GM21528 (cell line): ENCODE measurements around the gene KCNK4.

Source experiments
- ATAC-seq: cut with Tn5 transposase; IDR thresholded peaks from one replicate; pipeline ENCODE4 v1.9.1; 2021; ENCODE audit warnings: mild to moderate bottlenecking, moderate library complexity; ENCODE audit not compliant: unreplicated experiment, low FRiP score

The KCNK4 gene

DNA sequence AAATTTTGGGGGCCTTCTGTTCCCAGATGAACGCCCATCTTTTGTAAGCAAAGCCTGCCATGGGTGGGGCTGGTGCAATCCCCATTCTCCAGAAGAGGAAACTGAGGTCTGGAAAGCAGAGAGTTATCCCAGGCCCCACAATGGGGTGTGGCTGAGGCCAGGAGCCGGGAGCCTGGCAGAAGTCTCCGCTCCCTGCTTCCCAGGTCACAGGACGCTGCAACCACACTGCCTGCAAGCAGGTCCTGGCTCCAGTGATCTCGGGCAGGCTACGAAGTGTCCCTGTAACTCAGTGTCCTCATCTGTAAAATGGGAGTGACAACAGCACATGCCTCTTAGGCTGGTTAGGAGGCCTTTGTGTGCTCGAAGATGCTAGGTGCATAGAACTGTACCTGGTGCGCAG, 38.1 kb upstream of the KCNK4 start:
- no peak for ATAC-seq

DNA sequence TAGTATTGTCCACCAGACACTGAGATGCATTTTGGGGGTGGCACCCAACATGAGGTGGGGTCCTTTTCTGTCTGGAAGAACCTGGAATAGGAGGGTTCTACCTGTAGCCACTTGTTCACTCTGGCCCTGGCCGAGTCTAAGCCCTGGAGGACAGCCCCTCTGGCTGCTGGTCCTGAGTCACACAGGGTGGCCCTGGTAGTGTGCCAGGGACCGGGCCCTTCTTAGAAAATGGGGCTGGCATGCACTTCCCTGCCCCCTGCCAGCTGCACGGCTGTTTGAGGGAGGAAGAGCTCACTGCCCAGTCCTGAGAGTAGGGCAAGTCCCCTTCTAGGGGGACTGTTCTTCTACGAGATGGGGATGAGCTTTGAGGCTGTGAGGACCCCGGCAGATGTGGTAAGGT, 37.6 kb upstream of the KCNK4 start:
- ATAC-seq: no peak

DNA sequence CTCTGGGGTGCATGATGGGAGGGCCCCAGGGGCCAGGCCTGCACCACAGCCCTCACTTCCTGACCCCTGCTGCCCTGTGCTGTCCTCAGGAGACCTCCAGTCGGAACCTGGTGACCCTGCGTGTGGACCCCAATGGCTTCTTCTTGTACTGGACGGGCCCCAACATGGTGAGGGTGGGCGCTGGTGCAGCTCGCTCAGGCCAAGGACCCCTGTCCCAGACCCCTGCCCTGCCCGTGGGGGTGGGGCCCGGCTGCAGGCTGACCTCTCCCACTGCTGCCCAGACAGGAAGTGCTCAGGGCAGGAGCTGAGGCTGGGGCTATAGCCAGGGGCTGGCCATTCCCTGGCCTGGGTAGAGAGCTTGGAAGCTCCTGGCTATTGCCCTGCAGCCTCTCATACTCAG, 36.8 kb upstream of the KCNK4 start:
- no peak for ATAC-seq

DNA sequence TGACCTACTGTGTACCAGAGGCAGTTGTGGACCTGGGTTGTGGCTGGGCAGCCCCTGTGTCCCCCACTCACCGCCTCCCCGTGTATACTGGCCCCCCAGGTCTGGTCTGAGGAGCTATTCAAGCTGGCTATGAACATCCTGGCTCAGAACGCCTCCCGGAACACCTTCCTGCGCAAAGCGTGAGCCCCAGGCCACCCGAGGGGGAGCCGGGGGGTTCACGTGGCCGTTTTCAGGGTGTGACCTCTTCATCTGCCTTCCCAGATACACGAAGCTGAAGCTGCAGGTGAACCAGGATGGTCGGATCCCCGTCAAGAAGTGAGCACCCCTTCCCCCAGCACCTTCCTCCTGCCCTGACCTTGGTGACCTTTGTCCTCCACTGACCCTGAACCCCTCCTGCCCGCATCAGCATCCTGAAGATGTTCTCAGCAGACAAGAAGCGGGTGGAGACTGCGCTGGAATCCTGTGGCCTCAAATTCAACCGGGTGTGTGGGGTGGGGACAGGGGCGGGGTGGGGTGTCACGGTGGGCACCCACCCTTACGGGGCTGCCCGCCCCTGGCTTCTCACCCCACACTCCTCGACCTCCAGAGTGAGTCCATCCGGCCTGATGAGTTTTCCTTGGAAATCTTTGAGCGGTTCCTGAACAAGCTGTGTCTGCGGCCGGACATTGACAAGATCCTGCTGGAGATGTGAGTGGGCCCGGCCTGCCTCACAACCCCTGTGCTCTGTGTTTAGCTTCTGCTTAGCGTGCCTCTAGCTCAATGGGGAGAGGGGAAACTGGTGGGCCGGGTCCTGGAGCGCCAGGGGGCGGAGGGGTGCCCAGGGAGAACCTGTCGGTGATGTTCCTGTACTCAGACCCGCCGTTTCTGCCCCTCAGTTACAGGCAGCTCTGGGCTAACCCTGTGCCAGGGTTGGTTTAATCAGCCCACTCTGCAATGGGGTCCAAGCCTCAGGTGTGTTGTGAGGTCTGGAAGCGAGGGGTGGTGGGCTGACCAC, 35.7 kb upstream of the KCNK4 start:
- ATAC-seq: no peak

DNA sequence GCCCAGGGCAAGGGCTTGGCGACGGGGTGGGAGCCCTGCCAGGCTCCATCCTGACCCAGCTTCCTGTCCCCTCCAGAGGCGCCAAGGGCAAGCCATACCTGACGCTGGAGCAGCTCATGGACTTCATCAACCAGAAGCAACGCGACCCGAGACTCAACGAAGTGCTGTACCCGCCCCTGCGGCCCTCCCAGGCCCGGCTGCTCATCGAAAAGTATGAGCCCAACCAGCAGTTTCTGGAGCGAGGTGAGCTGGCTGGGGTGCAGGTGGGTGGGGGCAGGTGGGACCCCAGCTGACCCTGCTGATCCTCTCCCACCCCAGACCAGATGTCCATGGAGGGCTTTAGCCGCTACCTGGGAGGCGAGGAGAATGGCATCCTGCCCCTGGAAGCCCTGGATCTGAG, 34.8 kb upstream of the KCNK4 start:
- no peak for ATAC-seq

DNA sequence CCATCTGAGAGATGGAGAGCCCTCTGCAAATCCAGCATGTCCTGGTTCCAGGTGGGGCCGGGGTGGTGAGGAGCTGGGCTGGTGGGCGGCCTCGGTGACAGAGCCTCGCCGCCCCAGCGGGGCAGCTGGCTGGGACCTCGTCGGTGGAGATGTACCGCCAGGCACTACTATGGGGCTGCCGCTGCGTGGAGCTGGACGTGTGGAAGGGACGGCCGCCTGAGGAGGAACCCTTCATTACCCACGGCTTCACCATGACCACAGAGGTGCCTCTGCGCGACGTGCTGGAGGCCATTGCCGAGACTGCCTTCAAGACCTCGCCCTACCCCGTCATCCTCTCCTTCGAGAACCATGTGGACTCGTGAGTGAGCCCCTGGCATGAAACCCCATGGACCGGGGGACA, 32.7 kb upstream of the KCNK4 start:
- ATAC-seq: no peak

DNA sequence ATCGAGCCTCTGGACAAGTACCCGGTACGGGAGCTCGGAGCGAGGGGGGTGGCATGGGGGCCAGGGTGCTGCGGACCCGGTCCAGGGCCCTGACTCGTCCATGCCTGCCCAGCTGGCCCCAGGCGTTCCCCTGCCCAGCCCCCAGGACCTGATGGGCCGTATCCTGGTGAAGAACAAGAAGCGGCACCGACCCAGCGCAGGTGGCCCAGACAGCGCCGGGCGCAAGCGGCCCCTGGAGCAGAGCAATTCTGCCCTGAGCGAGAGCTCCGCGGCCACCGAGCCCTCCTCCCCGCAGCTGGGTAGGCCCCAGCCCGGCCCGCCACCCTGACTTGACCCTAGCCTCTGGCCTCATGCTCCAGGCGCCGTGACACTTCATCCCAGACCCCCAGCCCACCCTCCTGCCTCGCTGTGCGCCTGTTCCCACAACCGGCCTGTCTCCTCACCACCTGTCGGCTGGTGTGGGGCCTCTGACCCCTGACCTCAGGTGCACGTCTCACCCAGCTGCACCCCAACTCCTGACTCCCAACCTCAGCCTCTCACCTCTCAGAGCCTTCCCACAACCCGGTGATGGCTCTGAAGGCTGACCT, 32.1 kb upstream of the KCNK4 start:
- no peak for ATAC-seq

DNA sequence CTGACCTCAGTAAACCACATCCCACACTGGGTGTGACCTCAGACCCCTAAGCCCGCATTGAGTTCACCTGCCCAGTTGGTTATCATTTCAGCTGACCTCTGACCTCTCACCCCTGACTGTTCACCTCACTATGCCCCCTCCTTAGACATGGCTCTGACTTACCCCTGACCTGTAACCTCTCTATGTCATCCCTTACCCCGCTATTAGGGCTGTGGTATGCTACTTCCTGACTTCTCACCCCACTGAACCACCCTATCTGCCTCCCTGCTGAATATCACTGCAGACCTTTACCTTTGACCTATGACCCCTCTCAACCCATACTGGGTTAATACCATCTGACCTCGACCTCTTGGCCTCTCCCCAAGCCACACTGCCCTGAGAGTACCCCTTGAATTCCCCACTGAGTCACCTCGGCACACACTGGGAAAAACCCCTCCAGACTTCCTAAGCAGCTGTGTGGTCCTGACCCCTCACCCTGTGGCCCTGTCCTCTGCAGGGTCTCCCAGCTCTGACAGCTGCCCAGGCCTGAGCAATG, 31.5 kb upstream of the KCNK4 start:
- no peak for ATAC-seq

DNA sequence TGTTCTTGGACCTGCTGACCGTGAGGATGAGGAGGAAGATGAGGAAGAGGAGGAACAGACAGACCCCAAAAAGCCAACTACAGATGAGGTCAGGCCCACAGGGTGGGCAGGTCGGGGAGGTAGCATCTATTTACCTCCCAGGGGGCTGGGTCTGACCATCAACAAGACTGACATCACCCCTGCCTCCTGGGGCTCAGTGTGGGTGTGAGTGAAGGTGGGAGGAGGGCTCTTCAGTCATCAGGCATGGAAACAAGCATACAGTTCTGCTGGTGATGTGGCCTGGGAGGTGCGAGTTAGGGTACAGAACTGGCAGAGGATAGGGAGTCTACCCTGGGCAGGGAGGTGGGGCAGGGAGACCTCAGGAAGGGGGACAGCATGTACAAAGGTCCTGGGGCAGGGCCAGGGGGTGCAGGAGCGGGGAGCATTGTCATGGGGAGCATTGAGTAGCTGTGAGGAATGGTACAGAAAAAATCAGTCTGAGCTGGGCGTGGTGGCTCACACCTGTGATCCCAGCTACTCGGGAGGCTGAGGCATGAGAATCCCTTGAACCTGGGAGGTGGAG, 30.9 kb upstream of the KCNK4 start:
- ATAC-seq: no peak

DNA sequence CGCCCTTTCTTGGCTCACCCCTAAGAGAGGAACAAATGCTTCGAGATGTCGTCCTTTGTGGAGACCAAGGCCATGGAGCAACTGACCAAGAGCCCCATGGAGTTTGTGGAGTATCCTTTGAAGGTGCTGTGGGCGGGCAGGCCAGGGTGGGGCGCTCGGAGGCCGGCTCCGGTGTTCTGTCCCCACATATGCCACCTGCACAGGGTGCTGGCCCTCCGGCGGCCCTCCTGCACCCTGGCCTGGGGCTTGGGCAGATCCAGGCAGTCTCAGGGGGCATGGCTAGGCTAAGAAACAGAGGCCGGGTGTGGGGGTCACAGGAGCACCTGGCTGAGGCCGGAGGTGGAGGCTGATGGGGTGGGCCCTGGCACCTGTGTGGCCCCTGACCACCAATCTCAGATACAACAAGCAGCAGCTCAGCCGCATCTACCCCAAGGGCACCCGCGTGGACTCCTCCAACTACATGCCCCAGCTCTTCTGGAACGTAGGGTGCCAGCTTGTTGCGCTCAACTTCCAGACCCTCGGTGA, 29.5 kb upstream of the KCNK4 start:
- ATAC-seq: no peak

DNA sequence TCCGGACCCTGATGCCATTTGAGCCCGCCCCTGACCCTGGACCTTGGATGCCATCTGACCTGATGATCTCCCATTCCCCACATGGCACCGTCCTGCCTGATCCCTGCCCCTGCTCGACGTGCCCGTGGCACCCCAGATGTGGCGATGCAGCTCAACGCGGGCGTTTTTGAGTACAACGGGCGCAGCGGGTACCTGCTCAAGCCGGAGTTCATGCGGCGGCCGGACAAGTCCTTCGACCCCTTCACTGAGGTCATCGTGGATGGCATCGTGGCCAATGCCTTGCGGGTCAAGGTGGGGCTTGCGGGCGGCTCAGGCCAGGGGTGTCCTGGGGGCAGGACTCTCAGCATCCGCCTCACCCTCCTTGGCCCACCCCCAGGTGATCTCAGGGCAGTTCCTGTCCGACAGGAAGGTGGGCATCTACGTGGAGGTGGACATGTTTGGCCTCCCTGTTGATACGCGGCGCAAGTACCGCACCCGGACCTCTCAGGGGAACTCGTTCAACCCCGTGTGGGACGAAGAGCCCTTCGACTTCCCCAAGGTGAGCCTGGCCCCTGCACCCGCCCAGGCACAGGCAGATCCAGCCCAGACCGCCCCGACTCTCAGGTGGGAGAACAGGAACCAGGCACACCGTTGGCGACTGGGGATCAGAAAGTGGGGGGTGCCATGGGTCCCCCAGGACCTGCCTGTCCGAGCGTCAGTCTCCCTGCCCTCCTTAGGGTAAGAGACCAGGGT, 28.7 kb upstream of the KCNK4 start:
- no peak for ATAC-seq

DNA sequence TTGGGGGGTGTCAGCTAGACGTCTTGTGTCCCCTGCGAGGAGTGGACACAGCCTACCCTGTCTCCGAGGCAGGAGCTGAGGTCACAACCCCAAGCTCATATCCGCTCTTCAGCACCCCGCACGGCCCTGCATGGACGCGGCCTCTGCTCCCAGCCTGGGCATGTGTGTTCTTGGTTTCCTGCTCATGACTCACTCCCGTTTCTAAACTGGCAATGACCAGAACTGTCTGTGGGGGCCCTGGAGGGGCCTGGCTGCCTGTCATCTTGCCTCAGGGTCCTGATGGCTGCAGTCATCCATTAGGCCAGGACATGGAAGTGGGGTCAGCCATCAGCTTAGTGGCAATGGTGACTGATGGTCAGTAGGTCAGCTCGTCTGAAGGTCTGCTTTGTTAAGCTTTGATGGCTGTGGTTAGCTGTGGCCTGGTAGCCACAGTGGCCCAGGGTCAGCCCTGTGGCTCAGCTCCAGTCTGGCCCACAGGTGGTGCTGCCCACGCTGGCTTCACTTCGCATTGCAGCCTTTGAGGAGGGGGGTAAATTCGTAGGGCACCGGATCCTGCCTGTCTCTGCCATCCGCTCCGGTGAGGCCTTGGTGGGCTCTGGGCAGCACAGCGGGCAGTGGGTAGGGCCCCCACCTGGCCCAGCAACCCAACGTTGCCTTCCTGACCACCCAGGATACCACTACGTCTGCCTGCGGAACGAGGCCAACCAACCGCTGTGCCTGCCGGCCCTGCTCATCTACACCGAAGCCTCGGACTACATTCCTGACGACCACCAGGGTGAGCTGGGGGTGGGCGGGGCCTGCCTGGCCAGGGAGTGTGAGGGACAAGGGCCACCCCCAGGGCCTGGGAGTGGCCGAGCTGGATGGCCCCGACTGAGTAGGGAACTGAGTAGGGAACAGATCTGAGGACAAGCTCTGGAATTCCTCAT, 27.8 kb upstream of the KCNK4 start:
- no peak for ATAC-seq

DNA sequence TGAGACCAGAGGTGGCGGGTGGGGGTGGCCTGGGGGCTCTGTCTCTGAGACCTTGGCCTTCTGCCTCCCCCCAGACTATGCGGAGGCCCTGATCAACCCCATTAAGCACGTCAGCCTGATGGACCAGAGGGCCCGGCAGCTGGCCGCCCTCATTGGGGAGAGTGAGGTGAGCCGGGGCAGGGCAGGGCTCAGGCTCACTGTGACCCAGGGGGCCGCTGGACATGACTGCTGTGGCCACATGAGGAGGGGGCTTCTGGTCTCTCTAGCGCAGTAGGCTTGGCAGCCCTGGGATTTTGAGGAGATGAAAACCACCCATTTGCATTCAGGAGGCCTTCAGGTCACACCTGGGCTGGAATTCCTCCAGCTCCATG, 27.2 kb upstream of the KCNK4 start:
- ATAC-seq: no peak

DNA sequence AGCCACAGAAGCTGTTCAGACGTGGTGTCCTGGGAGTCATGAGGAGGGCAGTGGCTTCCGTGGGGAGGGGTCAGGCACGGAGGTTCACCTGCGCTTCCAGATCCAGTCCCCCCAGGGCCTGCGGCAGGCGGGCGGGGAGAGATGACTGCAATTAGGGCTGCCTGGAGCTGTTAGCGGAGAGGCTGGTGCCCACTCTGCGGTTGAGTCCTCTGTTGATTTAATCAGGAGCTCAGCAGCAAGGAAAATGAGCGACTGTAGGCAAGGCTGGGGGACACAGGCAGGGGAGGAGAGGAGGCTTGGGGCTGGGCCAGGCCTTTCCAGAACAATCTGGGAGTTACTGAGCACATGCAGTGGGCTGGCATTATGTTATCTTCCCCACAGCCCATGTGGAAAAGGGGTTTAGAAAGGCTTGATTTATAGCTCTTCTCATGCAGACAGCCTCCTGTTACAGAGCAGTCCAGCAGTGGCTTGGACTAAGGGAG, 26.7 kb upstream of the KCNK4 start:
- ATAC-seq: no peak

DNA sequence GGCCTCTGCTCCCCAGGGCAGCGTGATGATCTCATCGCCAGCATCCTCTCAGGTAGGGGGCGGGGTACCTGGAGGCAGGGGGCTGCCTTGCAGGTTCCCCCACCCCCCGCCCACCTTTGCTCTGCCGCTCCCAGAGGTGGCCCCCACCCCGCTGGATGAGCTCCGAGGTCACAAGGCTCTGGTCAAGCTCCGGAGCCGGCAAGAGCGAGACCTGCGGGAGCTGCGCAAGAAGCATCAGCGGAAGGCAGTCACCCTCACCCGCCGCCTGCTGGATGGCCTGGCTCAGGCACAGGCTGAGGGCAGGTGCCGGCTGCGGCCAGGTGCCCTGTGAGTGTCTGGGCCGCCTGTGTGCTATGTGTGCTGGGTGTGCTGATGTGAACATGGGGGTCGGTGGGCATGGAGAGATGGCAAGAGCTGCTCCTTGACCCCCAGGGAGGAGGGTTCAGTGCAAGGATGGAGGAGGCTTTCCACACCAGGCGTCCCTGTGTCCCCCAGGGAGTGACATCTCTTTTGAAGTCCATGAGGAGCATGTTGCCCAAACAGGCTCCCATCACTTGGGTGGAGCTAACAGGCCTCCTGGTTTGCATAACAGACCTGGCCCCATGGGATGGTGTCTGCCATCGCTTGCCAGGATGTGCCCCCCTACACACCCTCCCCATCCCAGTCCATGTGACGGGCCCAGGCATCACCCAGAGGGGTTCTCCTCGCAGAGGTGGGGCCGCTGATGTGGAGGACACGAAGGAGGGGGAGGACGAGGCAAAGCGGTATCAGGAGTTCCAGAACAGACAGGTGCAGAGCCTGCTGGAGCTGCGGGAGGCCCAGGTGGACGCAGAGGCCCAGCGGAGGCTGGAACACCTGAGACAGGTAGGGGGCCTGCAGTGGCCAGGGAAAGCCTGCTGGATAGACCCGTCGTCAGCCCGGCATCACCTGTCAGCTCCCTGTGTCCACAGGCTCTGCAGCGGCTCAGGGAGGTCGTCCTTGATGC, 25.6 kb upstream of the KCNK4 start:
- no peak for ATAC-seq

DNA sequence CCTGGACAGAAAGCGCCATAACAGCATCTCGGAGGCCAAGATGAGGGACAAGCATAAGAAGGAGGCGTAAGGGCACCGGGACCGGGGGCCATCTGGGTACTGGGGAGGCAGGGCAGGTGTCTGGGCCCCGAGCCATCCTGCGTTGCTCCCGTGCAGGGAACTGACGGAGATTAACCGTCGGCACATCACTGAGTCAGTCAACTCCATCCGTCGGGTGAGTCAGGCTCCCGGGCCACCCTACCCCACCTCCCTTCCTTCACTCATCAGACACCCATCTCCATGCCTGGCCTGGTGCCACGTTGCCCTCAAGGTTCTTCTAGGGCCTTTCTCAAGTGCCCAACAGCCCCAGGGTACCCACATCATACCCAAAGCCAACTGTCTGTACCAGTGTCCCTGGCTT, 24.8 kb upstream of the KCNK4 start:
- no peak for ATAC-seq

DNA sequence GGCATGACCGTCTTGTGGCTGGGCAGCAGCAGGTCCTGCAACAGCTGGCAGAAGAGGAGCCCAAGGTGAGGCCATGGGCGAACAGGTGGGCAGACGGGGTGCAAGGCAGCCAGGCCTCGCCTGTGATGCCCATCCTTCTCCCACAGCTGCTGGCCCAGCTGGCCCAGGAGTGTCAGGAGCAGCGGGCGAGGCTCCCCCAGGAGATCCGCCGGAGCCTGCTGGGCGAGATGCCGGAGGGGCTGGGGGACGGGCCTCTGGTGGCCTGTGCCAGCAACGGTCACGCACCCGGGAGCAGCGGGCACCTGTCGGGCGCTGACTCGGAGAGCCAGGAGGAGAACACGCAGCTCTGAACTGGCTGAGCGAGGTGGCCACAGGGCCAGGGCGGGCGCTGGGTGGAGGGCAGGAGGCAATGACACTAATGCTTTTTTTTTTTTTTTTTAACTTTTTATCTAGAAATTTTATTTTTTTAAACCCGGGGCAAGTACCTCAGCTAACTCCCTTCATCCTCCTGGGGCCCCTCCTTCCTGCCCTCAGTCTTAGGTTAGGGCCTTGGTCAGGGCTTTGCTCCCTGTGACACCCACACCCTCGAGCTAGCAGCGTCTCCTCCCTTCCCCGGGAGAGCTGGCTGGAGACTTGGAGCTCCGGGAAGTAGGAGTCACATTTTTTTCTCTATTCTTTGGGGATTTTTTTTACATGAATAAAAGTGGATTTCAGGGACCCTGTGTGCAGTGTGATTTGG, 23.7 kb upstream of the KCNK4 start:
- no peak for ATAC-seq
